NCI-H510A (cell line): Measurements from ENCODE around the gene PDE11A.

Source experiments
- DNase-seq: peaks from one replicate; lab custom pipeline; 2025; lab: John Stamatoyannopoulos, UW

Gene PDE11A

DNA sequence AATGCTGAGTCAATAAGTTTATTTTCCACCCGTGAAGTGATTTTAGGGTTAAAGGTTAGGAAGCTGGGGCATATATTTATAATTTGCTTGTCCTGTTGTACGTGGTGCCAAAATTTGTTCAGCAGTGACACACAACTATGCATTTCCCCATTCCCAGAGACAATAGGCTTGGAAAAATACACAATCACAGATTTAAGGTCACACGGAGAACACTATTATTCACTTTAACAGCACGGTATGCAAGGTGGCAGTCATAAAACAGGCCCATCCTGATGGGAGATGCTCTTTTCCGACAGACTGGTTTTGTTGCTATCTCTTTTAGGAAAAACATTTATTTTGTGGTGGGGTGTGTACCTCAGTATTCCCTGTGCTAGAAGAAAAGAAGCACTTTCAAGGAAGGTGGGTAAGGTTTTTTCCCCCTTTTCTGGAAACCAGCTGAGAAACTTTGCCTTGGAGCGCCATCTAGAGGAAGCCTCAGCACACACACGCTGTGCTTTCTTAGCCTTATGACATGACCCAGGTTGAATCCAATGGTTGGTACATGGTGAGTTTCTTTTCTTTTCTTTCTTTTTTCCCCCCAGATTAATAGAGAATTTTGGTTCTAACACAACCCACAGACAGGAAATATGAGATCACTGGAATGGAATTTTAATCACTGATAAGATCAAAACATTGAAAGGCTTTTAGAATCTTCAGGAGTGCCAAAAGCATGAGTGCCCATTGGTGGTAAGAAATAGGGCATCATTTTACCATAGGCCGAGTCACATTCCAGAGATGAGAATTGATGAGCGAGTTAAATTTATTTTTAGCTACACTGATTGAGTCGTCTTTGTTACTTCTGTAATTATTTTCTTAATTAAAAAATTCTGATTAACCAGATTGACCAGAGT, 347.9 kb downstream of the PDE11A start:
- DNase-seq = no peak

DNA sequence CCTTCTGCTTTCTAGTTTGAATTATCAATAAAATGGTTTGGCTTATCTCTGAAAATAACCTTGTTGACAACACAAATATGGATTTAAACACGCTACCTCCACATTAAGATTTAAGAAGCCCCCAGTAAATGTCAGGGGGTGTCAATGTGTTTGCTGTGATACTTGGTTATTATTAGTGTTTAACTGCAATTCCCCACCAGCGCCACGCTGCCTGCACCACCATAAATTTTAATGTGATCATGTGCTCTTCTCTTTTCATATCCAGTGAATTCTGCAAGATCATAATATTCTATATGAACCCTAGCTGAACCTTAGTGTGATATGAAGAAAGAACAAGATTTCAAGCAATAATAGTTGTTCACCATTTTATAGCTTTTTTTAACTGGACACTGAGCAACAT, 349.3 kb downstream of the PDE11A start:
- DNase-seq = no peak

DNA sequence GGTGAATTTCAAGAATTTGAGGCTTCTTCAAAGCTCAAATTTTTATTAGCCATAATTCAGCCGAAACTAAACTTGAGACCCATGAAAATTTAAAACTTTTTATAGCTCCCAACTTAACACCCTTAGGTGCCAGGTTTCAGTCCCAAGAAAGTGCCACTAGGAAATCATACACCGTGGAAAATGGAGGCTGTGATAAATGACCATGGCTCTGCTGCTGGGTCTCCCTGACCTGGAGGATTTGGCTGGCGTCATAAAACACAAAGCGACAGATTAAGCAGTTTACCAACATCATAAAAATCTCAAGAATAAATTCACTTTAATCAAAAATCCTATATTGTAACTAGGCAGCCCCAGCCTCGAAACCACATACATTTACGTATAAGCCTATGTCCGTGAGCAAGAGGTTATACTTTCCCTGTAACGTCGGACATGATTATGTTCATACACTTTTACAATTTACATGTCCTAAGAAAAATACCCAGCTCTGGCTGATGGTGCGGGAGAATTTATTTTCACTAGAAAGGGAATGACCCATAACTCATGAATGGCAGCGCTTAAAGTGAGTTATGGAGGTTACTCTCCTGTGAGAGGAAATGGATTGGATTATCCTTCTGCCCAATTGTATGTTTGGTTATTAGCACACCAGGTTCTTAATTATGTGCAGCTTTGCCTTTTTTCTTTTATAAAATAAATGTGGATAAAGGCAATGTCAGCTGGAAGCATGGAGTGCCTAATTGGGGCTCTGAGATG, 350.6 kb downstream of the PDE11A start:
- no peak for DNase-seq

DNA sequence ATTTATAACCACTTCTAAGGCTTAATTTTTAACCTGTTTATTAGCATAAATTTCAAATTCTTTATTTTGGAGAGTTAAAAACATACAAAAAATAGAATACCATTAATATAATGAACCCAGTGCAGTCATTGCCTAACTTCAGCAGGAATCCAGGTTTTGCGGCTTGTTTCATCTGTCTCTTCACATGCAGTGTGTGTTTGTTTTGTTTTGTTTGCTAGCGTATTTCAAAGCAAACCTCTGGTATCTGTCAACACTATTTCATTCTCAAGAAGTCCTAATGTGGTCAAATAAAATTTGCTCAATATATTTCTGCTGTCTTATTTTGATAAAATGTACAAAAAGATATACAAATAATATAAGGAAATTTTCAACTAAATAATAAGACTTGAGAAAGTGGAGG, 351.5 kb downstream of the PDE11A start:
- no peak for DNase-seq

DNA sequence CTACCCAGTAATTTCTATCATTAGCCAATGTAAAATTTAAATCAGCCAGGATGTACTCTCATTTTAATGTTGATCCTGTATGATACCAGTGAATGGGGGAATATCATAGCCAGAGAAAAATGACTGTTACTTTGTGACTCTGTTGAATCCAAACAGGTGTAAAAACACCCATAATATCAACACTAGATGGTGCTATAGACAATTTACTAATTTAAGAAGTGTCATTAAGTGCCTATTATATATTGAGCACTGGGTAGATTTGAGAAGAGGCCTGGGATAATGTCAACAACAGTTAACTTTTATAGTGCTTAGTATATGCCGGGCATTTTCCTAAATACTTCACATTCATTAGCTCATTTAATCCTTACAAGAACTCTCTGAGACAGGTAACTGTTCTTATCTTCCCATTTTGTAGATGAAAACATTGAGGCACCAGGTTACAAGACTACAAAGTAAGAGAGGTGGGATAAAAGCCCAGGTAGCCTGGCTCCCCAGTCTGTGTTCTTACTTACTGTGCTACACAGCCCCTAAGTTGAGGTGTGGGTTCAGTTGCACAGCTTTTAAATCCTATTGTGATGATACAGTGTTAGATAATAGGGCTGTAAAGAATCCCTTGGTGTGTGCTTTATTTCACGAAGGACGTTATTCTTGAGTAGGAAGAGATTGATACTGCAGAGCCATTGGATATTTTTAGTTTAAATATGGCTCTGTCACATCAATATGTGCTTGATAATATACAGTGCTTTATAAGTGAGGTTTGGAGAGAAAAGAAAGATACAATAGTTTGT, 354.6 kb downstream of the PDE11A start:
- DNase-seq = no peak

DNA sequence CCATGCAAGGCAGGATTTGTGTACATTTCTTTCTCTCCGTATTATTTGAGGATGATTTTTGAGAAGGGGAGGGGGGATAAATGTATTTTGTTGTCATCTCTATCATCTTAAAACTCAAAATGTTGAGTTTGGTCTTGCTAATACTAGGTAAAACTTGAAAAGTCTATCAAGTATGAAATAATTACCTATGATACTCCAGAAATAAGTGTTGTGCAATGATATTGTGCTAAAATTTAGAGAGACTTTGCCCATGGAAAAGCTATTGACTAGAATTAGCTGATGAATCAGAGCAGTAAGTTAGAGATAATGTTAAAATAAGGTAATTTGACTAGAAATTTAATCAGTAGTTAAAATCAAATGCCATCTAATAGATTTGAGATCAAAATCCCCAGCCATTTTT, 356.1 kb downstream of the PDE11A start:
- DNase-seq = no peak

DNA sequence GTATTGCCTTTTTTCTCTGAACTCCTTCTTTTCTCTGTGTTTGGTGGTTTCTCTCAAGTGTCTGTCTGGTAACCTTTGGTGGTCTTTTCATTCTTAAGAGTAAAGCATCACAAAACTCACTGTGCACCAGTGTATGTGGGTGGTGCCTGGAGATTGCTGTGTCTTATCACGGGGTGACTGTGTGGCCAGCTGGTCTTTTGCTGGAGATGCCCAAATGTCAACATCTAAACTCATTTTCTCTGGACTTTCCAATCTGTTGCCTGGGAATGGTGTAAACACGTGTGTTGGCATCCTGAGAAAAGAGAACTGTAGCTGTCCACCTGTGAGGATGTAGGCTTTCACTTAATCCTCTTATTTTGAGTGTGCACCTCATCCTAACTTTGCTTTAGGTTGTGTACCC, 356.8 kb downstream of the PDE11A start:
- no peak for DNase-seq

DNA sequence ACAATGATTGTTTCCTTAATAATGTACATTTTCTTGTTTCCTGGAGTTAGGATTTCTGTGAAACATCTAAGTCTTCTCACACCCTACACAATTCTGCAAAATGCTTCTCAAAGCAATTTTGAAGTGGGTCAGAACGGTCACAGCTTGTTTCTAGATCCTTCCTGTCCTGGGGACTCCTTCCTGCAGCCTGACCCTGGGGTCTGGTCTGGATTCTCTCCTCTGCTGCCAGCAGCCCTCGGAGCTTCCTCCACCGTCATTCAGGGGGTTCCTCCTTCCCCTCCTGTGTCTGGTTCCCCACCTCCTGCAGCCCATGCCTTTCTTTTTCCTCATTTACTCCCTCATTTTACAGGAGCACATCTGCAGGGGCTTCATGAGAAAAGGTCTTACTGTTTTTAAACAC, 357.9 kb downstream of the PDE11A start:
- no peak for DNase-seq

DNA sequence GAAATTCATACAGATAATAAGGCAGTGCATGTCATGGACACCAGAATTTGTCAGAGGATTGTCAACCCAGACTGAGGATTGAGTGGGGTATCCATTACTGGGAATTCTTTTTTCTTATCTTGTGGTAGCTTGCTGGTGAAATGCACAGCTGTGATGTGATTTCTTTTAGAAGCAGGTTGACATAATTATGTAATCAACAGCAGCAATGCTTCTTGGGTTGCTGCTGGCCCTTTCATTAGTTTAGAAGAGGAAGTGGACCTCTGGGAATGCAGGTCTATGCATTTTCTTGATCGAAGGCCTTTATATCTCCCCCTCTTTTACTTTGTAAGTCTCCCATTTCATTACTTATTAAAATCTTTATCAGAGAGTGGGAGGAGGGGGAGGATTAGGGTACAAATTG, 360.1 kb downstream of the PDE11A start:
- DNase-seq = no peak

DNA sequence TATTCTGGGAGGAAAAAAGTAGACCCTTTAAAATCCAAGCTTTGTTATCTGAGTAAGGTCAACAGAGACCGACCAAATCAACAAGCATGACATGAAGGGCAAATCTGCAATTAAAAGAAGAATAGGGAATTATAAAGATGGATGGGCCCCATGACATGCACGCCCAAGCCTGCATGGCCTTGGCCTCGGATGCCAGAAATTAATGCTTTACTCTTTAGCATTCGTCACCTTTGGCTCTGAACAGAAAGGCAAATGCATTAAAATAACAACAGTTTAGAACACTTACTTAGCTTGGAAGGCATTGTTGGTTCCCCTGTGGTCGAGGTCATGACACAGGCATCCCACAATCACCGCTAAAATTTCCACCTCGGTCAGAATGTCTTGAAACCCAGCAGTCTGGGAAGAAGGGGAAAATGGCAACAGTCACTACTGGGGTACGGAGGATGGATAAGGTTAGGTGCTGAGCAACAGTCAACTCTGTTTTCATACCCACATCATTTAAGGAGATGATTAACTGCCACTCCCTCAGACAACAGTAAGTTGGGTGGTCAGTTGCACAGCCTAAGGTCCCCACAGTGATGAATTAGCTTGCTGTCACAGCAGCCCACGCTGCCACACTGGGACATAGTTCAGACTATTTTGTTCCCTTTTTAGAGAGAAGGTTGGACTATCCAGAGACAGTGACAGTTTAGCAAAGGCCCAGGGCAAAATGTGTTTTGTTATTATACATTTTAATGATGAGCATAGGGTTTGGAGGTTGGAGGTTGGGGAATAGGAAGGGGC, 360.9 kb downstream of the PDE11A start:
- DNase-seq = no peak

DNA sequence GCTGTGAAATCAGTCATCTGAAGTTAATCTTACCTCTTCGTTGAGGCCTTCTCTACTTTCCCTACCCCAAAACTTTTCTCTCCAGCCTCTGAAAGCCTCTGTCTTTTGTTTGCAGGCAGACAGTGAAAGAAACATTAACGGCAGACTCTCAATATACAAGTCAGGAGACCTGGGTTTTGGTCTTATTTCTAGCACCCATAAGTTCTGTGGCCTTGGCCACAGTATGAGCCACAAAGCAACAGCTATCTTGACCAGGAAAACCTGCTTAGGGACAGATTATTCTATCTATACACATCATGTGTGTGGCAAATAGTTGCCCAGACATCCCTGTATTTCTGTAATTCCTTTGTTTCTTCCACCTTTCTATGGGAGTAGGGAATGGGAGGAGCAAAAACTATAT, 361.7 kb downstream of the PDE11A start:
- no peak for DNase-seq

DNA sequence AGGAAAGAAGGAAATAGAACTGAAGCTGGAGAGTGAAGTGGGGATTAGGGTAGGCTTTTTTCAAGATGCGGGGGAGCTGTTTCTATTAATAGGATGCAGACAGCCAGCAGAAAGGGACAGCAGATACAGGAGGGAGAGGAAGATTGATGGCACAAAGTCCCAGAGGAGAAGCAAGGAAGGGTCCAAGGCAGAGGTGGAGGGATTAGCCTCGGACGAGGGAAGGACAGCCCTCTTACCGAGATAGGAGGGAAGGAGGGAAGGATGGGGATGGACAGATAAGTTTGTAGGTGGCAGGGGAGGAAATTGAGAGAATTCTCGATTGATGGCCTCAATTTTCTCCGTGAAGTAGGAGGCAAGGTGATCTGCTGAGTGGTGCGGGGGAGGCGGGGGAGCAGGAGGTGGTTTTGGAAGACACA, 362.6 kb downstream of the PDE11A start:
- DNase-seq = no peak

DNA sequence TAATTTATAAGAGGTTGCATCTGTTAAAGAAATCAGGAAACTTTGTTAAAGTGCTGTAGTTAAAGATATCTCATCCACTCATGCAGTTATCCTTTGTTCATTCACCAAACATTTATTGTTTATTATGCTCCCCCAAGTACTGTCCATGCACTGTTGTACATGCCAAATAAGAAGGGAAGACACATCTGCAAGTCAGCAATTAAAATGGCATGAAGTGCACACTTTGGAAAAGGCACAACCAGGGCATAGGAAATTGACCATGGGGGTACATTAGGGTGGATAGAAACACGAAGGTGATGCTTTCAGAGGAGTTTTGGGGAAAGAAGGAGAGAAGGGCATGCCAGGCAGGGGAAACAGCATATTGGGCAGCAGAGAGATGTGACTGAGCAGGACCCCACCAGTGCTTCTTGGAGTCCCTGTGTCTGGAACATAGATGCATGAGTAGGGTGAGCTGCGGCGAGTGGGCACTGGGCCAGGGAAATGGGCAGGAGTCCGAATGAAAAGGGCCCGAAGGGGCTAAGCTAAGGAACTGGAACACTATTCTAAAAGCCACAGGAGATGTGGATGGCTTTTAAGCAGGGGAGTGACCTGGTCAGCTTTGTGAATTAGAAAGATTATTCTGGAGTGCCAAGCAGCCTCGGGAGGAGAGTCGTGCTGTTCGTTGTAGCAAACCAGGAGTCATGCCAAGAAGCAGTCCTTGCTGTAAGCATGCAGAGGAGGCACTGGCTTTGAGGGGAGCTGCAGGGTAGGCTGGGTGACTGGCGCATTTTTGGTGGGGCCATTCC, 363.7 kb downstream of the PDE11A start:
- no peak for DNase-seq

DNA sequence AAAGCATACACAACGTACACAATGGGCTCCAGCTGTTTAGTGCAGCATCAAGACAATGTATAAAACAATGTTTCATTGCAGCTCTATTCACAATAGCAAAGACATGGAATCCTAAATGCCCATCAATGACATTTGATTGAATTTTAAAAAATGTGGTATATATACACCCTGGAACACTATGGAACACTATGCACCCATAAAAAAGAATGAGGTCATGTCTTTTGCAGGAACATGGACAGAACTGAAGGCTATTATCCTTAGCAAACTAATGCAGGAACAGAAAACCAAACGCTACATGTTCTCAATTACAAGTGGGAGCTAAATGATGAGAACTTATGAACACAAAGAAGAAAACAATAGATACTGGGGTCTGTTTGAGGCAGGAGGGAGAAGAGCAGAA, 364.5 kb downstream of the PDE11A start:
- no peak for DNase-seq

DNA sequence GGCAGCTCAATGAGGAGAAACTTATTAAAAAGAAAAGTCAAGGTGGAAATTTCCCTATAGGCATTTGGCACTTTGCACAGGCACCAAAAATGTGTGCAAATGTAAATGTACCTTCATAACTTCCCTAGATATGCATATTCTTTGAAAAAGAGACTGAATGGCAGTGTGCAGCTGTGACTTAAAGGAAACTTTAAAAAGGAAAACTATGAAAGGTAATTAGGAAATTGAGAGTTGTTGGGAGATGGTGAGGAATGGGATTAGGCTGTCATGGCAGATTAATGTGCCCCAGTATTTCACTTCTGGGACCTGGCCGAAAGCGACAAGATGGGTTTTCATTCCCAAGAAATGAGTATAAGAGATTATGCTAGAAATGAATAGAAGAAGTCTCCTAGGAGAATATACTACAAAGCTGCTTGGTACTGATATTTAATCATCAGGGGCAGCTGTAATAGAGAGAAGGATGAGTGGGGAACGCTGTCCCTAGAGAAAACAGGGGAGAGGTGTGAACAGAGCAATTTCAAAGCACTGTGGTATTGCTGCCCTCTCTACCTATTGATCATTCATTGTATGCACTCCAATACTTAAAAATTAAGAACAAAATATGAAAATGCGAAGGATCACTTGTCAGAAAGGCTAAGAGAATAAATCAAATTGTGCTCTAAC, 366.9 kb downstream of the PDE11A start:
- no peak for DNase-seq

DNA sequence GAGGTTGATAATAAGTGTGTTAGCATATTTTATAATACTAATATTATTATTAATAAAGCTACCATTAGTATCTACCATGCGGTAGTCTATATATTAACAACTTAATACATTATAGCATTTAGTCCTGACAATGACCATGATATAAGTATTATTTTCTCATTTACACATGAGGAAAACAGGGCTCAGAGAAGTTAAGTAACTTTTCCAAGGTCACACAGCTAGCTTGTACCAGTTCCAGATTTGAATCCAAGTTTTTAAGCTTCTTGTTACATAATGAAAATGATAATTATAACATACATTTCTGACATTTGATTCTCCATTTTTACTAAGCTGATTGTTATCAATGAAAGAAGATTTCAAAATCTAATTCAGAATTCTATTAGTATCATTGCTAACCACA, 369.4 kb downstream of the PDE11A start:
- DNase-seq = no peak

DNA sequence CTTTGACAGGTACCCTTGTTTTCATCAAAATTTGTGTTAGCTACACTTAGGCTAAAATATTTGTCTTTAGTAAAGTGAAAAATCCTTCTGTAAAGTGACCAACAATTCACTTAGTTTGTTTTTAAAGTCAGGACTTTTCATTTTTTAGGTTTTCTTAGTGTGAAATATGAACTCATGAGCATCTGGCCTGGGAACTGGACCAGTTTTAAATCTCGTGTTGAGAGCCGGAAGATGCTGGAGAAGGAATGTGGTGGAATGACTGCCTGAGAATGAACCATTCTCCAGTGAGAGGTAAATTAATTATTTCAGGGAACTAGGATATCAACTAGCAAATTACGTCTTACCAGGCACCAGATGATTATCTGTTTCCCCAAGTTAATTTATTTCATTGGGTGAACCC, 374.3 kb downstream of the PDE11A start:
- no peak for DNase-seq

DNA sequence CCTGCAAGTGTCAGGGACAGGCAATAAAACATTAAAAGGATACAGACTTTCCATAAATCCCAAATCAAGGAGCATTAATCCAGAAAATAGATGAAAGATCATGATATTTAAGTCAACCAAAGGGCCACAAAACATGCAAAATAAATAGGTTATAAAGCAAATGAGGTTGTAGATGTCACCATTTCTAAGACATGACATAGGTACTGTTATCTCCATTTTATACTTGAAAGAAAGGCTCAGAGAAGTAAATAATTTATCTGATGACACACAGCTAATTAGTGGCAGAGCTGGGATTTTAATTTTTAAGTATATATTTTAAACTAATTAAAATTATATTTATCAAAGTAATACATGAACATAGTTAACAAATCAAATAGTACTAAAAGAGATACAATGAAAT, 378.2 kb downstream of the PDE11A start:
- no peak for DNase-seq

DNA sequence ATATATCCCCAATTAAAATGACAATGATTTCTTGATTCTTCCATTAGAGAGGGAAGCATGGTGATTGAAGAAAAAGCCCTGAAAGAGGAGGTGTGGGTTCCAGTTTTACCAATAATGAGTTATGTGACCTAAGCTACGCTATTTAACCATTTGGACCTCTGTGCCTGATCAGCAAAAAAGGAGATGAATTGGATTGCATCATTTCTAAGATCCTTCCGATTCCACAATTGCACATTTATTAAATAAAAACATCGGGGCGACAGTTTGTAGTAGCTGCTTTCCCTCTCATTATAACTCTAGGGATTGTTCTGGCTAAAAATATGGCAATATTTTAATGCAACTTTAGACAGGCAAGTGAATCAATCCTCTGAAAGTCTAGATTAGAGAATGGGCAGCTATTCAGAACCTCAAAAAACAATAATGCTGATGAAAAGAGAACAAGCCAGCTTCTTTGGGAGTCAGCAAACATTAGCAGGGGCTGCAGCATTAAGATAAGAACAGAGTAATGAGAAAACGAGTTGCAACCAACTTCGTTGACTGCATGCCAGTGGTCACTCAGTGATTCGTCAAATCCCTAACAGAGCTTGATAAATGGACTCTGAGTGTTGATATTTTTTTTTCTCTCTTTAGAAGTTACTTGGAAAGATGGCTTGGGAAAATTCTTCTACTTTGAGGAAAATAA, 378.8 kb downstream of the PDE11A start:
- DNase-seq = no peak

DNA sequence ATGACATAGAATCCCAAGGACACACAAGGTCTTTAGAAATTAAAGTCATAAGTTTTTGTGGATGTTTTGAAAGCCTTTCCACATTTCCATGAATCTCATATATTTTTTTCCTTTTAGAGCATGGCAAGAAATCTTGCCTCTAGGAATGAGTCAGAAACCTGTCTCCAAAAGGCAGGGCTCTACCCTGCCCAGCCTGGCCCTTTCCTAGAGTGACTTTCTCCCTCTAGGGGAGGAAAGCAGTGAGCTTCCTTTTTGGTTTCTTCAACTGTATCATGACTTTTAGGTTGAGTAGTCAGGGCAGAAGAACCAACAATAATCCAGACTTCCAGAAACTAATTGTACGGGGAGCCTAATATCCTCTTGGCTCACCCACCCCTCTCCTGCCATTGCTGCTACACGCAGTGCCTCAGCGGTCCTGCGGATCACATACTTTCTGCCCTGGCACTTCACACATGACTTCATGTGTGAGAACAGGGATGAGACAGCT, 379.8 kb downstream of the PDE11A start:
- DNase-seq = no peak
